Erythroblast (primary cell): ENCODE measurements around the gene TMEM150C.
"Not testable (repeated sequence)": the region's sequence is repeated elsewhere in the genome, so short reads cannot be mapped to it uniquely, and the experiment has no call there.

Source experiments
- DNase-seq, 2 experiments: peaks; one replicate each; lab custom pipeline; 2025; lab: John Stamatoyannopoulos, UW
- GATA1 ChIP-seq: IDR thresholded peaks from 2 replicates; pipeline ENCODE4 v1.6.1; 2011; ENCODE audit warnings: low read depth, mild to moderate bottlenecking, control low read depth, low read length, moderate library complexity
- POLR2A ChIP-seq: IDR thresholded peaks from 2 replicates; pipeline ENCODE4 v1.6.1; 2011; ENCODE audit warnings: mild to moderate bottlenecking, low read length

Gene TMEM150C

DNA sequence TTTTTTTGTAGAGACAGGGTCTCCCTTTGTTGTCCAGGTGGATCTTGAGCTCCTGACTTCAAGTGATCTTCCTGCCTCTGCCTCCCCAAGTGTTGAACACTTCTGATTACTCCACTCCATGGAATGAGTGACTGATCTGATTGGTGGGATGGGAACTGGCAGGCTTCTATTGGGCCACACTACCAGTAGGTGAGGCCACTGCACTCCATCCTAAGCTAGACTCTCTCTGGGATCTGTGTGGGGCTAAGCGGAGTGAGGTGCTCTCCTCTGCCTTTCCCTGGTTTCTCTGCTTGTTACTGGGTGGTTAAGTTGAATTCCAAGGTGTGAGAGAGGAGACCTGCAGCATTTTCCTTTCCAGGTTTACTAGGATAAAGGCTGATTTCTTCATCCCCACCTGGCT, 72.7 kb downstream of the TMEM150C start:
- TF ChIP-seq GATA1 (no peak), POLR2A (no peak)
- no peak for DNase-seq

DNA sequence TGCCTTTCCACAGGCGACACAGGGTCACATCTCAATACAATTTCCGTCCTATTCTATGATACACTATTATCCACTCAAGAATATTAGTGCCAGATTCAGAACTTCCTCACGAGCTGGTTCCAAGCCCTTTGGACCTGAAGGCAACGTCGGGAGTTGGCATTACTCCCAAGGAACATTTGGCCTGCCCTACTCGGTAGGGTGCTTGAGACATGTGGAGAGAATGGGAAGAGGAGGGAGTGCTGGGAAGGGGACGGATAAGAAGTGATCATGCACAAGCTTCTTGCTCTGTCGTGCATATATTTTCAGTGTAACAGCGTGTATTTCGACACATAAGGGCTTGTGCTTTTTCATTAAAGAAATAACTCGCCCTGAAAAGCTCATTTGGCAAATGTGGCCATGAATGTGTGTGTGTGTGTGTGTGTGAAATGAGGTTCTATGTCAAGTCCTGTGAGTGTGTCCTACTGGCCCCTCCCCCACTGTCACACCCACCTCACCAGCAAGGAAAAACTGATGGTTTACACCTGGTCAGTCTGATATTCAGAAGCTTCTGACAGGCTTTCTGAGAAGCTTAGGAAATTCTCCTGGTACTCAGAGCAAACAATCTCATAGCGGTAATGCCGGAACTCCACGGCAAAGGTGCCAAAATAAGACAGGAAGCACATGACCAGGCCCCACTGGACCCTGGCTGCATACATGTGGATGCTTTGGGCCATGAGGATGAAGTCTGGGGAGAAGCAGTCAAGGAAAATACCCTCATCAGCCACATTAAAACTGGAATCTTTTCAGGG, 76.6 kb downstream of the TMEM150C start:
- DNase-seq, result no peak
- no peak for TF ChIP-seq GATA1
- TF ChIP-seq POLR2A, result no peak

DNA sequence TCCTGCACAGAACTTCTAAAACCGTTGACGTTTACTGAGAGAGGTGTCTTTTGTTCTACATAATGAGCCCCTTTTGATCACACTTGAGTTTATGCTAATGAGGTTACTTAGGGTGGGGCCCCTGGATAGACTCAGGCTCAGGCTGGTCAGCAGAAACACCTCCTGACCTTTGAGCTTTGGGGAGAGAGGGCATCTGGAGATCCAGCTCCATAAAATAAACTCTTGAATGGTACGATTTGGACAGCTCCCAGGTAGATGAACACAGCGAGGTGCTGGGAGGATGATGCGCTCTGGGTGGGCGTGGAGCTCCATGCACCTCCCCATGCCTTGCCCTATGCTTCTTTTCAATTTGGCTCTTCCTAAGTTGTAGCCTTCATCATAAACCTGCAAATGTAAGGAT, 79.4 kb downstream of the TMEM150C start:
- TF ChIP-seq GATA1 (no peak), POLR2A (no peak)
- DNase-seq, result no peak

DNA sequence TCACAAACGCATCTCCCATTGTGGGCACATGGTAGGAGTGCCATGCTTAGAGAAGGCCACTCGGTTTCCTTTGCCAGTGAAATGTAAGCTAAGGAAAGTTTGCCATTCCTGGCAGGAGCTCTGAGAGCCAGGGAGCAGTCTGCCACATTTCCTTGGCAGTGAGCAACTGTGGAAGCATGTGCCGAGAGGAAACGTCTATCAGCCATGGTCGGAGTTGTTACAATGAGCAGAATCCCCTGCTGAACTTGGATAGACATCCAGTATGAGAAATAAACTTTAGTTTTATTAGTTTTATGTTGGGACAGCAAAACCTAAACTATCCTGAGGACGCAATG, 80.3 kb downstream of the TMEM150C start:
- TF ChIP-seq GATA1, result no peak
- no peak for TF ChIP-seq POLR2A
- DNase-seq, result no peak

DNA sequence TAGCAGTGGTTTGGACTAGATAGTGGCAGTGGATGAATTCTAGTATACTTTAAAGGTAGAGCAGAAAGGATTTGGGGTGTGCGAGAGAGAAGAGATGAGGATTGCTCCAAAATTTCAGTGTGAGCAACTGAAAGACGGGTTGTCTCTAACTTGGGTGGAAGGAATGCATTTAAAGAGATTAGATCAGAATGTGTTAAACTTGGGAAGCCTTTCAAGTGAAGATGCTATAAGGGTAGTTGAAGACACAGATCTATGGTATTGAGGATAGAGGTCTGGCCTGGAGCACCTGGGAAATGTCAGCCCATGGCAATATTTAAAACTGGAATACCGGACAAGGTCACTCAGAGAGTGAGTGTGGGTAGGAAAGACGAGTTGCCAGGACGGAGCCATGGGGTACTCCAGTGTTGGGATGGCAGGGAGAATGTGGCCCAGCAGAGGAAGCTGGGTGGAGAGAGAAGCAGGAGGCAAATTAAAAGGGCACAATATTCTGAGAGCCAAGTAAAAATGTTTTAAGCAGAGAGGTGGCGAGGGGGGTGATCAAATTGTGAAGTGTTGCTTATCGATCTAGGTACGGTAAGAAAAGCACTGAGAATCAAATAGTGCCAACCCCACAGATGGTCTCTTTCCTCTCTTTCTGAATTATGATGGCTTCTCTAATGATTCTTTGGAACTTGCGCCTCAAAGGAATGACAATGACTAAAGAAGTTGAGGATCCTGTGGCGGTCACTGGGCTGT, 80.8 kb downstream of the TMEM150C start:
- DNase-seq, result no peak

DNA sequence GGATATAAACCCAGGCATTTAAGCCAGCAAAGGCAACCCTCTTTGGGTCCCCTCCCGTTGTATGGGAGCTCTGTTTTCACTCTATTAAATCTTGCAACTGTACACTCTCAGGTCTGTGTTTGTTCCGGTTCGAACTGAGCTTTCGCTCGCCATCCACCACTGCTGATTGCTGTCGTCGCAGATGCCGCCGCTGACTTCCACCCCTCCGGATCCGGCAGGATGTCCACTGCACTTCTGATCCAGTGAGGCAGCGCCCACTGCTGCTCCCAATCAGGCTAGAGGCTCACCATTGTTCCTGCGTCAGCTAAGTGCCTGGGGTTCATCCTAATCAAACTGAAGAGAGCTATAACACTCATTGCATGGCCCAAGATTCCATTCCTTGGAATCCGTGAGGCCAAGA, 82.2 kb downstream of the TMEM150C start:
- no peak for DNase-seq
- TF ChIP-seq GATA1 (no peak), POLR2A (no peak)

More for the DNA sequence above, 80.8 kb downstream of the TMEM150C start:
- TF ChIP-seq POLR2A, result no peak
- TF ChIP-seq GATA1, result no peak

DNA sequence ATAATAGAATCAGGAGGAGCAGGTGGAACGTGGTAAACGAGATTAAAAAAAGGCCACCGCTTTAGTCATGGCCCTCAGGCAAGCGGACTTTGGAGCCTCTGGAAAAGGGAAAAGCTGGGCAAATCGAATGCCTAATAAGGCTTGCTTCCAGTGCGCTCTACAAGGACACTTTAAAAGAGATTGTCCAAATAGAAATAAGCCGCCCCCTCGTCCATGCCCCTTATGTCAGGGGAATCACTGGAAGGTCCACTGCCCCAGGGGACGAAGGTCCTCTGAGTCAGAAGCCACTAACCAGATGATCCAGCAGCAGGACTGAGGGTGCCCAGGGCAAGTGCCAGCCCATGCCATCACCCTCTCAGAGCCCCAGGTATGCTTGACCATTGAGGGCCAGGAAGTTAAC, 84.3 kb downstream of the TMEM150C start:
- not testable (repeated sequence) for DNase-seq

DNA sequence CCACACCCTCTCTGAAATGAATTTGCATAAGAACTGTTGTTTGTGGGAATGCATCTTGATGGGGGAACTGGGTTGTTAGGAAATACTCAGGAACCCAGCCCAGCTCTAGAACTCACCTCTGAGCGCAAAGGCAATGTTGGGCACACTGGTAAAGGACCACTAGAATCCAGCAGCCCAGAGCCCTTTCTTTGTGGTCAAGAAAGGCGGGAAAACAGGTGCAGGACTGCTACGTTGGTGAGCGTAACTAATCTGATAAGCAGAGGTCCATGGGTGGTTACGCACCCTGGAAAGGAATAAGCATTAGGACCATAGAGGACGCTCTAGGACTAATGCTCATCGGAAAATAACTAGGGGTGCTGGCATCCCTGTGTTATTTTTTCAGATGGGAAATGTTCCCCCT, 85.9 kb downstream of the TMEM150C start:
- DNase-seq, result not testable (repeated sequence)

DNA sequence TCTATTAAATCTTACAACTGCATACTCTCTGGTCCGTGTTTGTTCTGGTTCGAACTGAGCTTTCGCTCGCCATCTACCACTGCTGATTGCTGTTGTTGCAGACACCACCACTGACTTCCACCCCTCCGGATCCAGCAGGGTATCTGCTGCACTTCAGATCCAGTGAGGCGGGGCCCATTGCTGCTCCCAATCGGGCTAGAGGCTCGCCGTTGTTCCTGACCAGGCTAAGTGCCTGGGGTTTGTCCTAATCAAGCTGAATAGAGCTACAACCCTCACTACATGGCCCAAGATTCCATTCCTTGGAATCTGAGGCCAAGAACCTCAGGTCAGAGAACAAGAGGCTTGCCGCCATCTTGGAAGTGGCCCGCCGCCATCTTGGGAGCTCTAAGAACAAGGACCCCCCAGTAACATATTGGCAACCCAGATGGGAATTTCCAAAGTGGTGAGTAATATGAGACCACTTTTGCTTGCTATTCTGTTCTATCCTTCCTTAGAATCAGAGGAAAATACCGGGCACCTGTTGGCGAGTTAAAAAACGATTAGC, 88.1 kb downstream of the TMEM150C start:
- DNase-seq, result no peak
- TF ChIP-seq POLR2A (no peak), GATA1 (no peak)

DNA sequence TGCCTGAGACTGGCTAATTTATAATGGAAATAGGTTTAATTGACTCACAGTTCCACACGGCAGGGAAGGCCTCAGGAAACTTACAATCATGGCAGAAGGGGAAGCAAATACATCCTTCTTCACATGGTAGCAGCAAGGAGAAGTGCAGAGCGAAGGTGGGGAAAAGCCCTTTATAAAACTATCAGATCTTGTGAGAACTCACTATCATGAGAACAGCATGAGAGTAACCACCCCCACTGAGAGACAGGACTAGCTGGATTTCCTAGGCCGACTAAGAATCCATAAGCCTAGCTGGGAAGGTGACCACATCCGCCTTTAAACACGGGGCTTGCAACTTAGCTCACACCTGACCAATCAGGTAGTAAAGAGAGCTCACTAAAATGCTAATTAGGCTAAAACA, 88.7 kb downstream of the TMEM150C start:
- DNase-seq, result not testable (repeated sequence)

DNA sequence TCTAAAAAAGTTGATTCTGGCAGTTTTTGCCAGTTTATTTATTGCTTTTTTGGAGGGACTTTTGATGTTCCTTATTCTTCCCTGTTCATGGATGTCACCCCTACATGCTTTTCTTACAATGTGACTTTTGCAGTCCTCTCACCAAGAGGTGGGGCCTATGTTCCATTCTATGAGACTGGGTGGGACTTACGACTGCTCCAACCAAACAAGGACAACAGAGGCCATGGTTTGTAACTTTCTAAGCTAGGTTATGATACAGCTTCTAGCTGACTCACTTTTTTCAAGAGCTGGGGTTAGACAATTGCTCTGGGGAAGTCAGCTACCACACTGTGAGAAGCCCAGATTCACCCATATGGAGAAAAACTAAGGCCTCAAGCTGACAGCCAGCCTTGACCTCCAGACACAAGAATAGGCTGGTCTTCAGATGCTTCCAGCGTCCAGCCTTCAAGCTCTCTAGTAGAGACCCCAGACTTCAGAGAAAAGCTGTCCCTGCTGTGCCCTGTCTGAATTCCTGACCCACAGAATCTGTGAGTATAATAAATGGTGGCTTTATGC, 91.9 kb downstream of the TMEM150C start:
- DNase-seq, result no peak
- TF ChIP-seq POLR2A (no peak), GATA1 (no peak)

DNA sequence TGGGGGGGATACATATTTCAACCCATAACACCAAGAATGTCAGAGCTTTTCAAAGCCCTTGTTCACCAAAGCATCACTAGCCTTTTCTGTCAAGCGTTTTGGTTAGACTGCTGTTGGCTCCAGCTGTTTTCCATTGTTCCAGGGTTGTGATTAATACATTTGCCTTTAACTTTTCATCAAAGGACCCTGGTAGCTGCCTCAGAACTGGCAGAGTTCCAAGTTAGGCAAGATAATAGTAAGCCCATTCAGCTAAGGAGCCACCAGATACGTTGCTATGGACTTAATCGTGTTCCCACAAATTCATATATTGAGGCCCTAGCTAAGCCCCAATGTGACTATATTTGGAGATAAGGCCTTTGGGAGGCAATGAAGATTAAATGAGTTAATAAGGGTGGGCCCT, 94.3 kb downstream of the TMEM150C start:
- peak; percentile 27 to 47 for DNase-seq
- TF ChIP-seq GATA1 (no peak), POLR2A (no peak)

DNA sequence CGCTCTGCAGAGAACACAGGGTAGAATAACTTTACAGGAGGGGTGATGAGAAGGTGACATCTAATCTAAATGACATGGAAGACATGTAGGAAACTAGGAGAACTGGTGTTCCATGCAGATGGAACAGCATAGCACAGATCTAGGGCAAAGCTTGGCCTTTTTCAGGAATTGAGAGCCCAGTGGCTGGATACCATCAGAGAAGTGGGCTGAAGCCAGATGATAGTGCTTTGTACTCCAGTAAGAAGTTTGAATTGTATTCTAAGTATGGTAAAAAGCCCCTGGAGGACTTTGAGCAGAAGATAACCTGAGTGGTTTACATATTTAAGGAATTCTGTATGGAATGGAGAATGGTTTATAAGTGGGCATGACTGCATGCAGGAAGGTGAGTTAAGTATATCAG, 98.6 kb downstream of the TMEM150C start:
- TF ChIP-seq GATA1 (no peak), POLR2A (no peak)
- no peak for DNase-seq

DNA sequence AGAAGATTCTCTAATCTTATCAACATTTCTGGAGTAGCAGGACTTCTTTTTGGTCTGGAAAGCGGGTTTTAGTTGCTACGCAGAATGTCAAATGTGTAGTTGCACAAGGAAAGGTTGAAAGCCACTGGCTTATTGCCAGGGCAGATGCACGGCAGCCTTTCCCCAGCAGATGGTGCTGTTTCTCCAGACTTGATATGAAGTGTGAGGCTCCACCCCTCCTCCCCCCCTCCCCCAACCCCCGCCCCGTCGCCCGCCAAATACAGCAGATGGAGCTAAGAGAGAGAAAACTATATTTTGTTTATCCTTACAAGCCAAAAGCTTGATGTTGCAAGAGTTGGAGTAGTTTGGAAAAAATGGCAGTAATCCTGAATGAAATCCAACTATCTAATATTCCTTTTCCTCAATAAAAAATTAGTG, 99.4 kb downstream of the TMEM150C start:
- peak; percentile 86 to 91 for DNase-seq
- TF ChIP-seq GATA1 (no peak), POLR2A (no peak)

DNA sequence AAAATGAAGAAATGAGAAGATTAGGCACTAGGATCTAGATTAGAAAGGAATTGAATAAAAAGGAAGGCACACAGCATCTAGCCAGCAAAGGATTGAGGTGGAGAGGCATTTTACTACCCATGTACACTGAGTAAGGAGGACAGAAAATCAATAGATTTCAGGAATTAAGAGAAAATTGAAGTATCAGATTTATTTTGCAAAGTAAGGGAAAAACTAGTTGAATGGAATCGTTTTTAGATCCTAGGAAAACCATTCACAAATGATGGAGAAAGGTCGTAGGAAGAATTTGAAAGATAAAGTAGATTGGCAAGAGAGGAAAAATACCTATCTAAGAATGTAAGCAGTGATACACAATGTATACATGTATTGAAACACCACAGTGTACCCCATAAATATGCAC, 100.1 kb downstream of the TMEM150C start:
- DNase-seq, result no peak
- no peak for TF ChIP-seq POLR2A
- no peak for TF ChIP-seq GATA1

DNA sequence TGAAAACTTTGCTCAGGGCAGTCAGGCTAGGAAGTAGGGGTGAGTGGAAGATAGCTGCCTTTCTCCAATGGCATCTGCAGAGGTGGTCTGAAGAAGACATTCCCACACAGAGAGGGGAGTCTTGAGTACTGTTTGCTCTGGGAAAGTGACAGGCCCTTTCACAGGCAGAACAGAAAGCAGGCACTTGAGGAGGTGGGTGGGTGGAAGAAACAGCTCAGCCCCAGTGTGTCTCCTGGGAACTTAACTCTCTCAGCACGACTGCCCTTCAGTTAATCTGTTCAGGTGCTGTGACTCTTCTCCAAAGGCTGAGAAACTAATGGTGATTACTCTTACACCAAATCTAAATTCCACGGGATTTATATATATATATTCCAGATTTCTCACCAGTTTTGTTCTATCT, 103.1 kb downstream of the TMEM150C start:
- no peak for TF ChIP-seq GATA1
- TF ChIP-seq POLR2A, result no peak
- DNase-seq, result no peak
